ENCODE results near the gene RAB11FIP3. TPM values are rescaled to one million over a fixed set of nuclear protein-coding genes. Genes with fewer than 3 reads are reported as not detected.

The RAB11FIP3 gene
- total RNA-seq, 1 experiment from 2014 or later = 37.1 TPM

GRCh38 chr16:476039-476438 lies 50.6 kb downstream of the RAB11FIP3 start:
- H3K4me3 Mint-ChIP-seq = no peak overlapping the region
- H3K56ac ChIP-seq (ENCODE audit: insufficient read length, low read depth, low read length) = no peak overlapping the region
- no peak for DNase-seq

More at GRCh38 chr16:476039-476438, 50.6 kb downstream of the RAB11FIP3 start:
- Histone ChIP-seq H2AFZ (ENCODE audit: low read length) (no peak overlapping the region), H2BK20ac (ENCODE audit: low read depth, low read length, poor library complexity, severe bottlenecking) (no peak overlapping the region), H2BK5ac (ENCODE audit: insufficient read length, low read length) (no peak overlapping the region), H3K4ac (ENCODE audit: low read depth, low read length) (no peak overlapping the region), H3K27me3 (ENCODE audit: insufficient read depth, low read length) (no peaks in the 10 kb centered on the region), H2BK12ac (ENCODE audit: insufficient read length, low read depth, low read length) (no peak overlapping the region), H4K5ac (ENCODE audit: insufficient read length, low read depth, low read length) (no peak overlapping the region), H3K4me2 (ENCODE audit: insufficient read depth, insufficient read length, low read length) (no peak overlapping the region), H3K23ac (ENCODE audit: insufficient read length, low read depth, low read length) (no peak overlapping the region), H3K23me2 (ENCODE audit: insufficient read length, low read depth, low read length, poor library complexity, severe bottlenecking) (no peaks in the 10 kb centered on the region), H2BK15ac (ENCODE audit: low read depth, low read length) (no peak overlapping the region), H3K4me1 (ENCODE audit: insufficient read depth, low read length) (no peaks in the 10 kb centered on the region; the same call in 1 of the 2 replicates), H3K14ac (ENCODE audit: insufficient read depth, low read length) (no peak overlapping the region), H3K9me3 (ENCODE audit: control insufficient read depth, low read depth, low read length) (no peaks in the 10 kb centered on the region), H3K18ac (ENCODE audit: insufficient read length, low read depth, low read length) (no peak overlapping the region), H3T11ph (ENCODE audit: low read length) (no peak overlapping the region), H4K91ac (ENCODE audit: insufficient read length, low read depth, low read length) (no peak overlapping the region), H3K79me1 (ENCODE audit: insufficient read depth, low read depth, low read length, poor library complexity, severe bottlenecking) (no peaks in the 10 kb centered on the region), H4K8ac (replicated peaks; ENCODE audit: insufficient read length, low read depth, low read length) (no peak overlapping the region), H2BK120ac (ENCODE audit: low read depth, low read length, poor library complexity, severe bottlenecking) (no peak overlapping the region), H2AK5ac (ENCODE audit: insufficient read length, low read length) (no peak overlapping the region), H4K20me1 (ENCODE audit: control insufficient read depth, insufficient read depth, insufficient read length) (peaks cover 2% of the 10 kb centered on the region), H3K27ac (ENCODE audit: insufficient read length, low read depth, low read length) (no peak overlapping the region), H3K9ac (ENCODE audit: extremely low read depth, insufficient read length, low read length) (no peak overlapping the region), H3K79me2 (ENCODE audit: insufficient read depth, low read length) (no peaks in the 10 kb centered on the region)
- Mint-ChIP-seq H3K9me3 (no peaks in the 10 kb centered on the region), H3K36me3 (ENCODE audit: insufficient read depth in 1 of 3, low read depth in 3 of 3) (peaks cover 0 to 9% (median 3%) of the 10 kb centered on the region in 3 experiments; a peak in 4 of 7 replicates), H3K27ac (no peak overlapping the region), H3K4me1 (peaks cover 33 to 40% of the 10 kb centered on the region in 2 experiments), H3K27me3 (ENCODE audit: low read depth) (peaks cover 2% of the 10 kb centered on the region; the same call in 1 of the 2 replicates)
- no CpG with 5 or more reads among the region's 6 CpGs for WGBS (ENCODE audit: extremely low coverage, insufficient read length, low lambda C conversion rate)
- 0 out of 3 replicates have a peak, but pooled peaks have one; percentile 15 for TF ChIP-seq CTCF (conservative IDR thresholded peaks at IDR 0.05)
